Adrenal gland (tissue), 5 donors: Measurements from ENCODE around the gene HSPA9.

Source experiments
- POLR2A ChIP-seq, 2 donors: fragments of 450-650 bp; IDR thresholded peaks; one replicate each; pipeline ENCODE4 v1.6.1; 2017; ENCODE audit warnings: antibody characterized with exemption in 2 of 2, mild to moderate bottlenecking in 2 of 2, moderate library complexity in 1 of 2
- TF ChIP-seq, protein P1 (sequence below), 6 experiments: fragments of 450-650 bp in 4 of 6; fragments of 200-600 bp in 2 of 6; sonication (generic) in 1 of 6; IDR thresholded peaks; 1 replicate in 5 of 6; 2 replicates in 1 of 6; pipeline versions ENCODE4 v1.5.1 to v1.8.0; 2016 to 2021; ENCODE audit warnings: antibody characterized with exemption in 6 of 6, mild to moderate bottlenecking in 2 of 6, moderate library complexity in 1 of 6
- donor health status: DM: no; HTN: no; CAD: no.

DNA sequence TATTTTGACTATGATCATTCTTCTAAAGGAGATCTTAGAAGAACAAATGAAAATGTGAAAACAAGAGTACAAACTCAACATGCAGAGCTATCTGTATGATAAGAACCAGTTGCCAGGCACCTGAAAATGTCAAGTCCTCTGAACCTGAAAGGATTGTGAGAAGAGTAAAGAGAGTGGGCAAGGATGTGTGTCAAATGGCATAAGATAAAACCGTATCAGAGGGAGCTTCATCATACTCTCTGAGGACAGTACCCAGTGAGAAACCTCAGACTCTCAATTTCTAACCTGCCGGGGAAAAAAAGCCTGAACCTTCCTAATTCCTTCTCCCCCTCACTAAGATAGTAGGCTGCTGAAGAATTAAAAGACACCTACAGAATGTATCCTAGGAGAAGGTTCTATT lies 39.0 kb downstream of the HSPA9 start:
- no peak for TF ChIP-seq POLR2A (IDR thresholded peaks at IDR 0.05)
- TF ChIP-seq, protein P1, sequence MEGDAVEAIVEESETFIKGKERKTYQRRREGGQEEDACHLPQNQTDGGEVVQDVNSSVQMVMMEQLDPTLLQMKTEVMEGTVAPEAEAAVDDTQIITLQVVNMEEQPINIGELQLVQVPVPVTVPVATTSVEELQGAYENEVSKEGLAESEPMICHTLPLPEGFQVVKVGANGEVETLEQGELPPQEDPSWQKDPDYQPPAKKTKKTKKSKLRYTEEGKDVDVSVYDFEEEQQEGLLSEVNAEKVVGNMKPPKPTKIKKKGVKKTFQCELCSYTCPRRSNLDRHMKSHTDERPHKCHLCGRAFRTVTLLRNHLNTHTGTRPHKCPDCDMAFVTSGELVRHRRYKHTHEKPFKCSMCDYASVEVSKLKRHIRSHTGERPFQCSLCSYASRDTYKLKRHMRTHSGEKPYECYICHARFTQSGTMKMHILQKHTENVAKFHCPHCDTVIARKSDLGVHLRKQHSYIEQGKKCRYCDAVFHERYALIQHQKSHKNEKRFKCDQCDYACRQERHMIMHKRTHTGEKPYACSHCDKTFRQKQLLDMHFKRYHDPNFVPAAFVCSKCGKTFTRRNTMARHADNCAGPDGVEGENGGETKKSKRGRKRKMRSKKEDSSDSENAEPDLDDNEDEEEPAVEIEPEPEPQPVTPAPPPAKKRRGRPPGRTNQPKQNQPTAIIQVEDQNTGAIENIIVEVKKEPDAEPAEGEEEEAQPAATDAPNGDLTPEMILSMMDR (IDR thresholded peaks at IDR 0.05): no peak
